C1 segment of cervical spinal cord (tissue), 14 donors: Measurements from ENCODE around the gene VPS8.

Experiments used
- DNase-seq, 14 donors: peaks; one replicate each; lab custom pipeline; 2025; lab: John Stamatoyannopoulos, UW

VPS8 gene

GRCh38 chr3:184811663-184811998, 335 bp upstream of the VPS8 start:
- no peak for DNase-seq

- peak in 2 of 14 donors; percentile 18 to 53 for DNase-seq
Measured at GRCh38 chr3:184812662-184813042, 686 bp downstream of the VPS8 start.

GRCh38 chr3:184813357-184813756, 1.4 kb downstream of the VPS8 start:
- no peak for DNase-seq

- DNase-seq: no peak
Measured at GRCh38 chr3:184814214-184814613, 2.2 kb downstream of the VPS8 start.

- no peak for DNase-seq
Measured at GRCh38 chr3:184815046-184815930, 3.3 kb downstream of the VPS8 start.

GRCh38 chr3:184816614-184817013, 4.6 kb downstream of the VPS8 start:
- DNase-seq: no peak

GRCh38 chr3:184820525-184820924, 8.6 kb downstream of the VPS8 start:
- no peak for DNase-seq

- DNase-seq: no peak
Measured at GRCh38 chr3:184821034-184821433, 9.1 kb downstream of the VPS8 start.

GRCh38 chr3:184822081-184822480, 10.1 kb downstream of the VPS8 start:
- DNase-seq: no peak

- DNase-seq: no peak
Measured at GRCh38 chr3:184822654-184823053, 10.7 kb downstream of the VPS8 start.

- DNase-seq: no peak
Measured at GRCh38 chr3:184823990-184824389, 12.0 kb downstream of the VPS8 start.

- DNase-seq: no peak
Measured at GRCh38 chr3:184825121-184825820, 13.3 kb downstream of the VPS8 start.

- no peak for DNase-seq
Measured at GRCh38 chr3:184827572-184827971, 15.6 kb downstream of the VPS8 start.

GRCh38 chr3:184832044-184832443, 20.1 kb downstream of the VPS8 start:
- no peak for DNase-seq

GRCh38 chr3:184832903-184833302, 20.9 kb downstream of the VPS8 start:
- DNase-seq: no peak

- DNase-seq: no peak
Measured at GRCh38 chr3:184836090-184836822, 24.3 kb downstream of the VPS8 start.

GRCh38 chr3:184842433-184842832, 30.5 kb downstream of the VPS8 start:
- no peak for DNase-seq

GRCh38 chr3:184845819-184846218, 33.9 kb downstream of the VPS8 start:
- DNase-seq: no peak

GRCh38 chr3:184846496-184846895, 34.5 kb downstream of the VPS8 start:
- no peak for DNase-seq

- DNase-seq: no peak
Measured at GRCh38 chr3:184848934-184849333, 37.0 kb downstream of the VPS8 start.

- DNase-seq: no peak
Measured at GRCh38 chr3:184850201-184850600, 38.2 kb downstream of the VPS8 start.

GRCh38 chr3:184857099-184857498, 45.1 kb downstream of the VPS8 start:
- DNase-seq: no peak
